NCI-H1048 (cell line): ENCODE results near the gene RAB25.

Source experiments
- DNase-seq: peaks from one replicate; lab custom pipeline; 2025; lab: John Stamatoyannopoulos, UW

The RAB25 gene

GRCh38 chr1:156117414-156118176, 56.6 kb downstream of the RAB25 start:
- no peak for DNase-seq

DNA sequence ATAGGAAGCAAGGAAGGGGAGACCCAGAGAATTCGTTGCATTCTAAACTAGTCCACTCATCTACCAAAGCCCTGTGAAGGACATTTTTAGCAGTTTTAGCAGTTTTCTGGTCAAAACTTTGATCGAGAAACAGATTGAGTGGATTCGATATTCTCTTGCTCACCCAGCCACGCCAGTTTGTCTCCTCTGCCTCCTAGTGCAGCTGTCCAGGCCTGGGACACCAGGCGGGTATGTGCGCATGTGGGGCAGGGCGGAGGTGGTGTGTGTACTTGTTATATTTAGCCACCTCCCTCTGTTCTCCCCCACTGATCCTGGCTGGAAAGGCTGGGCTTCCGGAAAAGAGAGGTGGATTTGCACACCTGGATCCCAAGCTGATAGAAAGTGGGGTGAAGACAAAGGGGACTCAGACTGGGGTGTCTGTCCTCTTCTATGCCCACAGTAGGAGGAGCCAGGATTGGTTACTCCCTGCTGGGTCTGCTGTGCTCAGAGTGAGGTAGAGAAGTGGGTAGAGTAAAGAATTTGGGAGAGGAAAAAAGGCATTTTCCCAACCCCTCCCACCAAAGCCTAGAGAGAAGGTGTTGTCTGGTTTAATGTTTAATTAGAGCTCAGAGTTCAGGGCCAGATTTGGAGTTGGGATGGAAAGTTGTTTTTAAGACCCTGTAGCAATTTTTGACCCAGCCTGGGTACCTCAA, 57.4 kb downstream of the RAB25 start:
- DNase-seq = no peak

GRCh38 chr1:156119503-156120209, 58.7 kb downstream of the RAB25 start:
- no peak for DNase-seq
